Smooth muscle cell (in vitro differentiated cells): Measurements from ENCODE around the gene FOXR2. TPM values are rescaled to one million over a fixed set of nuclear protein-coding genes. Genes with fewer than 3 reads are reported as not detected.

Experiments used
- DNase-seq: peaks from one replicate; lab custom pipeline; 2025; ENCODE audit not compliant: unreplicated experiment; lab: John Stamatoyannopoulos, UW
- H2AFZ ChIP-seq: fragments of 200-600 bp; sonication (generic); 2 replicates; pipeline ENCODE4 v1.6.0; 2016; ENCODE audit warnings: antibody characterized with exemption, low read depth, mild to moderate bottlenecking
- H3F3A ChIP-seq: fragments of 200-600 bp; sonication (generic); 2 replicates; pipeline ENCODE4 v1.6.0; 2017; ENCODE audit warnings: antibody characterized with exemption, low read depth
- H3K27ac ChIP-seq: fragments of 200-600 bp; sonication (generic); 2 replicates; pipeline ENCODE4 v1.5.1; 2016; ENCODE audit warnings: low read depth, mild to moderate bottlenecking
- H3K27me3 ChIP-seq: fragments of 200-600 bp; sonication (generic); 2 replicates; pipeline ENCODE4 v1.6.1; 2016; ENCODE audit warnings: low read depth, mild to moderate bottlenecking
- H3K36me3 ChIP-seq: fragments of 200-600 bp; sonication (generic); 2 replicates; pipeline ENCODE4 v1.5.1; 2016; ENCODE audit warnings: low read depth
- H3K4me1 ChIP-seq: fragments of 200-600 bp; sonication (generic); 2 replicates; pipeline ENCODE4 v1.5.1; 2016; ENCODE audit warnings: low read depth
- H3K4me2 ChIP-seq: fragments of 200-600 bp; sonication (generic); 2 replicates; pipeline ENCODE4 v1.6.0; 2016; ENCODE audit warnings: mild to moderate bottlenecking
- H3K4me3 ChIP-seq: fragments of 200-600 bp; sonication (generic); 2 replicates; pipeline ENCODE4 v1.5.1; 2016; ENCODE audit warnings: mild to moderate bottlenecking
- H3K79me2 ChIP-seq: fragments of 200-600 bp; sonication (generic); 2 replicates; pipeline ENCODE4 v1.6.0; 2016; ENCODE audit warnings: low read depth, mild to moderate bottlenecking
- H3K9ac ChIP-seq: fragments of 200-600 bp; sonication (generic); 2 replicates; pipeline ENCODE4 v1.6.0; 2016; ENCODE audit warnings: low read depth
- H3K9me3 ChIP-seq: fragments of 200-600 bp; sonication (generic); replicated peaks from 2 replicates; pipeline ENCODE4 v1.5.1; 2016; ENCODE audit warnings: low read depth
- H4K20me1 ChIP-seq: fragments of 200-600 bp; sonication (generic); 2 replicates; pipeline ENCODE4 v1.6.0; 2016; ENCODE audit warnings: low read depth
- CTCF ChIP-seq: fragments of 200-600 bp; sonication (generic); IDR thresholded peaks from 2 replicates; pipeline ENCODE4 v1.5.1; 2017; ENCODE audit warnings: borderline replicate concordance, mild to moderate bottlenecking, antibody characterized with exemption; ENCODE audit not compliant: insufficient read depth, poor library complexity, severe bottlenecking
- WGBS: methylation state at CpG from one replicate; pipeline ENCODE4 v1.1.7; 2016; ENCODE audit warnings: low lambda C conversion rate; 5-methylcytosine and 5-hydroxymethylcytosine counted together
- polyA plus RNA-seq: library from polyadenylated mRNA; unstranded; fragments of >200 nt; fragmentation: Nextera tagmentation; extraction: Ambion mirVana; gene quantifications from 2 replicates; pipeline ENCODE4 v1.2.1, GENCODE V29; 2016
- small RNA-seq: library from RNA; depleted of rRNA; stranded (forward); fragments of <200 nt; gene quantifications from one replicate; pipeline ENCODE3, GENCODE V24; 2014
- total RNA-seq: library from RNA; depleted of rRNA; stranded (reverse); fragments of >200 nt; gene quantifications from 2 replicates; pipeline ENCODE4 v1.2.3, GENCODE V29; 2014

Gene FOXR2
- total and polyA plus RNA-seq, 2 experiments from 2014 or later: not detected

GRCh38 chrX:55659931-55660330 lies 36.7 kb downstream of the FOXR2 start:
- TF ChIP-seq CTCF: no peak
- WGBS: 19% methylated on average over 2 of the region's 2 CpGs
- H3K4me2 ChIP-seq: no peak overlapping the region
- H3K4me3 ChIP-seq: no peak overlapping the region
- H3K4me1 ChIP-seq: no peaks in the 10 kb centered on the region
- no peak overlapping the region for H3K9ac ChIP-seq
- H3K79me2 ChIP-seq: no peaks in the 10 kb centered on the region
- no peaks in the 10 kb centered on the region for H4K20me1 ChIP-seq
- H3K9me3 ChIP-seq: peaks cover 16% of the 10 kb centered on the region
- no peak overlapping the region for H3K27ac ChIP-seq
- H3F3A ChIP-seq: no peaks in the 10 kb centered on the region
- H3K36me3 ChIP-seq: no peaks in the 10 kb centered on the region
- DNase-seq: no peak
- H2AFZ ChIP-seq: no peak overlapping the region
- no peaks in the 10 kb centered on the region for H3K27me3 ChIP-seq

- H4K20me1 ChIP-seq: no peaks in the 10 kb centered on the region
- no peaks in the 10 kb centered on the region for H3K27me3 ChIP-seq
- H3K4me1 ChIP-seq: no peaks in the 10 kb centered on the region
- TF ChIP-seq CTCF: no peak
- no peaks in the 10 kb centered on the region for H3K36me3 ChIP-seq
- no peaks in the 10 kb centered on the region for H3K79me2 ChIP-seq
- H3K4me2 ChIP-seq: no peak overlapping the region
- H2AFZ ChIP-seq: no peak overlapping the region
- H3K9ac ChIP-seq: no peak overlapping the region
- no peak for DNase-seq
- H3K27ac ChIP-seq: no peak overlapping the region
- H3K9me3 ChIP-seq: peaks cover 19% of the 10 kb centered on the region
- H3K4me3 ChIP-seq: no peak overlapping the region
- H3F3A ChIP-seq: no peaks in the 10 kb centered on the region
- WGBS: 64% methylated on average over 3 of the region's 3 CpGs
Measured at GRCh38 chrX:55663584-55663983, 40.4 kb downstream of the FOXR2 start.

- no peak for TF ChIP-seq CTCF
- no peaks in the 10 kb centered on the region for H3F3A ChIP-seq
- 28% methylated on average over 1 of the region's 1 CpG for WGBS
Measured at GRCh38 chrX:55668084-55668483, 44.9 kb downstream of the FOXR2 start.

More at GRCh38 chrX:55668084-55668483, 44.9 kb downstream of the FOXR2 start:
- Histone ChIP-seq H4K20me1 (no peaks in the 10 kb centered on the region), H3K27me3 (no peaks in the 10 kb centered on the region), H3K79me2 (no peaks in the 10 kb centered on the region), H3K4me2 (no peak overlapping the region), H2AFZ (no peak overlapping the region), H3K36me3 (no peaks in the 10 kb centered on the region), H3K9me3 (peaks cover 7% of the 10 kb centered on the region), H3K4me3 (no peak overlapping the region), H3K4me1 (no peaks in the 10 kb centered on the region), H3K27ac (no peak overlapping the region), H3K9ac (no peak overlapping the region)
- DNase-seq: no peak

Small RNA genes lying within 50 kb of the gene (small RNA-seq; reads per million reads assigned to genes)
- gene RF00019: not detected

Other genes starting within 250 kb of the FOXR2 start
- gene MAGEH1, start 171.3 kb upstream of the FOXR2 start, total RNA-seq: 81.3 and 97.4 TPM in 2 replicates
- 66.0 and 95.8 TPM in 2 replicates for gene MAGEH1, start 171.3 kb upstream of the FOXR2 start, polyA plus RNA-seq
- 1.2 and 1.7 TPM in 2 replicates for gene USP51, start 133.6 kb upstream of the FOXR2 start, total RNA-seq
- gene USP51, start 133.6 kb upstream of the FOXR2 start, polyA plus RNA-seq: 0.37 and 1.5 TPM in 2 replicates
- gene RRAGB, start 94.3 kb downstream of the FOXR2 start, total RNA-seq: 21.3 TPM in 2 replicates
- gene RRAGB, start 94.3 kb downstream of the FOXR2 start, polyA plus RNA-seq: 15.4 and 26.0 TPM in 2 replicates